Measurements from ENCODE around the gene MKKS. TPM values are rescaled to one million over a fixed set of nuclear protein-coding genes. Genes with fewer than 3 reads are reported as not detected.
A peak's percentile ranks its signal among the peaks of the same experiment; 100 is the strongest.

Gene MKKS
- total and polyA plus RNA-seq, 2 of the 13 experiments (the other 11 are each of a cell fraction or from before 2014, with no cell fraction given), result 26.7 to 34.5 TPM

- TF ChIP-seq RFX5 (IDR thresholded peaks at IDR 0.05; ENCODE audit: low read depth, low read length) (no peak; the same call in 1 of the 2 replicates), TGIF2 (CRISPR knock-in tag; IDR thresholded peaks at IDR 0.05) (peak; percentile 25), CREB1 (IDR thresholded peaks at IDR 0.05) (peak; percentile 85), CREB1 (CRISPR knock-in tag; IDR thresholded peaks at IDR 0.05) (peak; percentile 82), FOSL1 (CRISPR knock-in tag; IDR thresholded peaks at IDR 0.05; ENCODE audit: borderline replicate concordance) (0 out of 2 replicates have a peak, but pooled peaks have one; percentile 52), ZNF597 (CRISPR knock-in tag; IDR thresholded peaks at IDR 0.05) (peak; percentile 78; the same call in 1 of the 2 replicates), YY1 (IDR thresholded peaks at IDR 0.05; ENCODE audit: insufficient read depth, insufficient replicate concordance, low read depth, low read length) (peak; percentile 90), NCOR1 (IDR thresholded peaks at IDR 0.05; ENCODE audit: borderline replicate concordance, low read length) (peak; percentile 58; the same call in 1 of the 2 replicates), ZNF33B (CRISPR knock-in tag; IDR thresholded peaks at IDR 0.05) (0 out of 2 replicates have a peak, but pooled peaks have one; percentile 86), ZMYM2 (CRISPR knock-in tag; IDR thresholded peaks at IDR 0.05) (0 out of 2 replicates have a peak, but pooled peaks have one; percentile 38), SPEN (CRISPR knock-in tag; IDR thresholded peaks at IDR 0.05; ENCODE audit: low read depth) (peak; percentile 90), E2F2 (CRISPR knock-in tag; IDR thresholded peaks at IDR 0.05; ENCODE audit: borderline replicate concordance) (peak; percentile 90; the same call in 1 of the 2 replicates), ZNF558 (CRISPR knock-in tag; IDR thresholded peaks at IDR 0.05; ENCODE audit: borderline replicate concordance) (no peak), ZFP41 (CRISPR knock-in tag; IDR thresholded peaks at IDR 0.05; ENCODE audit: borderline replicate concordance) (peak; percentile 72; the same call in 1 of the 2 replicates), ZNF780A (CRISPR knock-in tag; IDR thresholded peaks at IDR 0.05) (peak; percentile 96), FOXM1 (CRISPR knock-in tag; IDR thresholded peaks at IDR 0.05) (0 out of 2 replicates have a peak, but pooled peaks have one; percentile 61), PAWR (CRISPR knock-in tag; IDR thresholded peaks at IDR 0.05; ENCODE audit: borderline replicate concordance) (0 out of 2 replicates have a peak, but pooled peaks have one; percentile 70), KIAA2018 (CRISPR knock-in tag; IDR thresholded peaks at IDR 0.05; ENCODE audit: borderline replicate concordance) (0 out of 2 replicates have a peak, but pooled peaks have one; percentile 96)
Observed at GRCh38 chr20:10433623-10434466, at the start of gene MKKS (continued).

Measured in HepG2 (cell line).